GM20000 (cell line): Measurements from ENCODE around the gene HYCC2.

Experiments
- DNase-seq: peaks from one replicate; pipeline ENCODE4 v3.0.0; 2012; ENCODE audit warnings: low spot score
- CTCF ChIP-seq: IDR thresholded peaks from 2 replicates; pipeline ENCODE4 v1.5.1; 2012; ENCODE audit warnings: mild to moderate bottlenecking, control low read depth; ENCODE audit errors: extremely low read depth, missing control alignments

Gene HYCC2

GRCh38 chr2:201114846-201115245, 43.4 kb upstream of the HYCC2 start:
- no peak for DNase-seq
- no peak for TF ChIP-seq CTCF

- DNase-seq = no peak
- TF ChIP-seq CTCF = no peak
These were observed 42.9 kb upstream of the HYCC2 start for GRCh38 chr2:201114350-201114749.

GRCh38 chr2:201111096-201111495, 39.6 kb upstream of the HYCC2 start:
- TF ChIP-seq CTCF = no peak
- no peak for DNase-seq

GRCh38 chr2:201110615-201111014, 39.1 kb upstream of the HYCC2 start:
- DNase-seq = no peak
- no peak for TF ChIP-seq CTCF

GRCh38 chr2:201109186-201109585, 37.7 kb upstream of the HYCC2 start:
- no peak for TF ChIP-seq CTCF
- no peak for DNase-seq

GRCh38 chr2:201108341-201108740, 36.9 kb upstream of the HYCC2 start:
- no peak for TF ChIP-seq CTCF

GRCh38 chr2:201107624-201108023, 36.2 kb upstream of the HYCC2 start:
- DNase-seq = no peak
- no peak for TF ChIP-seq CTCF

More at GRCh38 chr2:201108341-201108740, 36.9 kb upstream of the HYCC2 start:
- DNase-seq = no peak
